GM19351 (cell line): ENCODE results near the gene HOXB6.

ENCODE experiments used
- ATAC-seq: cut with Tn5 transposase; IDR thresholded peaks from one replicate; pipeline ENCODE4 v1.9.1; 2021; ENCODE audit warnings: mild to moderate bottlenecking, moderate library complexity; ENCODE audit not compliant: unreplicated experiment

Gene HOXB6

GRCh38 chr17:48596000-48596734 lies 8.6 kb downstream of the HOXB6 start:
- no peak for ATAC-seq

DNA sequence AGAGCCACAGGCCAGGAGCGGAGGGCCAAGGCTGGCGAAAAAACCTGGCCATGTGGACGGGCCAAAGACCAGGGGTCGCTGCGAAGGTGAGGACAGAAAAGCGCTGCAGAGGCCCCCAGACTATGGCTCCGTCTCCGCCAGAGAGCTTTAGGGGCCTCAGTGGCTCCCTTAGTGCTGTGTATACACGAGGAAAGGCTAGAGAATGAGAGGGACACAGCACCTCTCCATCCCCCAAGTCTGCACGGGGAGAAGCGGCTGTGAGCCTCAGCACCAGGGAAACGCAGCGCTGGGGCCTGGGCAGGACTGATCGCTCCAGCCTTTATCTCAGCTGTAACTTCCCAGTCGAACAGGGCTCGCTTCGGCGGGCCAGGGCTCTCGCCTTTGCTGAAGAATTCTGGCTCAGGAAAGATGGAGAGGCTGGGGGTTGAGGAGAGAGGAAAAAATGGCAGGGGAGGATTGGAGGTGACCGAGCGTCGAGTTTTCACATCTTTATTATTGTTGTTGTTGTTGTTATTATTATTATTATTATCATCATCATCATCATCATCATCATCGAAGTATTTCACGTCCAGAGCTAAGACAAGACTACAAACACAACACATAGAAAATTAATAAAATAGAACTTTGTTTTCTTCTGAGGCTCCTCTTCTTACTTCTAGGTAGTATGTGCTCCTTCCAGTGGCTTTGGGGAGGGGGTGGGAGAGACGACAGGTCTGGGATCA lies 9.3 kb downstream of the HOXB6 start:
- ATAC-seq: no peak

- ATAC-seq: no peak
Observed at GRCh38 chr17:48594538-48595277, 10.1 kb downstream of the HOXB6 start.

GRCh38 chr17:48593840-48594537 lies 10.8 kb downstream of the HOXB6 start:
- no peak for ATAC-seq

DNA sequence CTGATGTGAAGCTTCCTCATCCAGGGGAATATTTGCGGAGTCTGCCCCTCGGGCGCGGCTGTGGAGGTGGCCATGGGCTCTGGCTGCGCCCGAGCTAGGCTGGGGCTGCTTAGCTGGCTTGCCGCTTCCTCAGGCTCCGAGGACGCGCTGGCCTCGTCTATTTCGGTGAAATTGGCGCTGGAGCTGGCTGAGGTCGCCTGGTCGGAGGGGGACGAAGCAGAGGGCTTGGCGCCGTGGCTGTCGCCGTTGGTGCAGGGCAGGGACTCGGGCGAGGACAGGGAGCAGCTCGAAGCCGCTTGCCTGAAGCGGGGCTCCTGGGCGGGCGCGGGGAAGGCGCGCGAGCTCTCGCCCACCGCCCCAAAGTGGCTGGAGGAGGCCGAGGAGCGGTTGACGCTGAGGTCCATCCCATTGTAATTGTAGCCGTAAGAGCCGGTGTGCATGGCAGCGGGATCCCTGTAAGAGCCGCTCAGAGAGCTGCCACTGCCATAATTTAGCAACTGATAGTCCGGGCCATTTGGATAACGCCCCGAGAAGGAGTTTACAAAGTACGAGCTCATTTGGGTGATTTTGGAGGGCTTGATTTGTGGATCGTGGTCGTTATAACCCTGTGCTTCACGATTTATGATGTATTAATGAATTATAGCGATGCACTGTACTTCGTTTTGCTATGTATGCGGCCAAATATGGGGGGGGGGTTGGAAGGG lies 11.5 kb downstream of the HOXB6 start, which contains the start of gene HOXB5:
Gene HOXB5 (minus strand): TSS at position 654 of the 704 bp plus-strand sequence. CDS start 97 bp downstream, at position 557.
- ATAC-seq: no peak

- ATAC-seq: no peak
Observed at GRCh38 chr17:48592577-48592976, 12.2 kb downstream of the HOXB6 start.

- ATAC-seq: no peak
Observed at GRCh38 chr17:48592057-48592514, 12.7 kb downstream of the HOXB6 start.

GRCh38 chr17:48591255-48592056 lies 13.3 kb downstream of the HOXB6 start:
- no peak for ATAC-seq

- no peak for ATAC-seq
Observed at GRCh38 chr17:48590607-48591161, 14.1 kb downstream of the HOXB6 start.

DNA sequence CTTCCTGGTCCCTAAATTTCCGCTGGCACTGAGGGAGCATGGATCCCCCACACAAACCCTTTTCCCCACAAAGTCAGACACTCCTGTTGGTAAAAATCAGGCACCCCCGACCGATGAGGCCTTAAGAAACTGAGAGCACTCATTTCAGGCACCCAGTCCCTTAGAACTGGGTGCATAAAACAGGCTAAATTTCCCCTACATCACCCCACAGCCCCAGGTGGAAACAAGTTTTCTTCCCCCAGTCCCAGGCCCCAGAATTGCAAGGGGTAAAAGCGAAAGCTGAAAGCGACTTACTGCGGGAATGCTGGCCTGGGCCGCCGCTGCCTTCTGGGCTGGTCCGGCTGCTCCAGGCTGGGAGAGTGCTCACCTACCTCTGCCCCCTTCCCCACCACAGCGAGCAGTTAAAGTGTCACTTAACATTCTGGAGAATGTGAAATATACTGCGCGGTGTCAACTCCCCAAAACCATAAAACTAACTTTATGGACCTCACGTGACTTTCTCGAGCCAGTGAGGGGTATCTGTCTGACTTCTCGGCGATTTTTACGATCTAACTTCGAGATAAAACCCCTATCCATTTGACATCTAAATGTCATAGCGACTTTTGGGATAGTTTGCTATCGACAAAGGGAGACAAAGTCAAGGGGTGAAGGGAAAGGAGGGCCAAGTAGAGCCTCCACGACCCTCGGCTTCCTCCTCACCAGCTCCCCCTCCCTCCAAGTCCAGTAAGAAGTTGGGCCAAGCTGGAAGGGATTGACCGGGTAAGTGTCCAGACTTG lies 14.8 kb downstream of the HOXB6 start, which contains the start of gene HOXB3:
Gene HOXB3 (minus strand): TSS at position 411 of the 776 bp plus-strand sequence. CDS start 37,767 bp downstream, outside the sequence.
- no peak for ATAC-seq

GRCh38 chr17:48589060-48589830 lies 15.5 kb downstream of the HOXB6 start:
- ATAC-seq: no peak

- no peak for ATAC-seq
Observed at GRCh38 chr17:48588528-48588927, 16.3 kb downstream of the HOXB6 start.

- ATAC-seq: no peak
Observed at GRCh38 chr17:48588074-48588415, 16.7 kb downstream of the HOXB6 start.

DNA sequence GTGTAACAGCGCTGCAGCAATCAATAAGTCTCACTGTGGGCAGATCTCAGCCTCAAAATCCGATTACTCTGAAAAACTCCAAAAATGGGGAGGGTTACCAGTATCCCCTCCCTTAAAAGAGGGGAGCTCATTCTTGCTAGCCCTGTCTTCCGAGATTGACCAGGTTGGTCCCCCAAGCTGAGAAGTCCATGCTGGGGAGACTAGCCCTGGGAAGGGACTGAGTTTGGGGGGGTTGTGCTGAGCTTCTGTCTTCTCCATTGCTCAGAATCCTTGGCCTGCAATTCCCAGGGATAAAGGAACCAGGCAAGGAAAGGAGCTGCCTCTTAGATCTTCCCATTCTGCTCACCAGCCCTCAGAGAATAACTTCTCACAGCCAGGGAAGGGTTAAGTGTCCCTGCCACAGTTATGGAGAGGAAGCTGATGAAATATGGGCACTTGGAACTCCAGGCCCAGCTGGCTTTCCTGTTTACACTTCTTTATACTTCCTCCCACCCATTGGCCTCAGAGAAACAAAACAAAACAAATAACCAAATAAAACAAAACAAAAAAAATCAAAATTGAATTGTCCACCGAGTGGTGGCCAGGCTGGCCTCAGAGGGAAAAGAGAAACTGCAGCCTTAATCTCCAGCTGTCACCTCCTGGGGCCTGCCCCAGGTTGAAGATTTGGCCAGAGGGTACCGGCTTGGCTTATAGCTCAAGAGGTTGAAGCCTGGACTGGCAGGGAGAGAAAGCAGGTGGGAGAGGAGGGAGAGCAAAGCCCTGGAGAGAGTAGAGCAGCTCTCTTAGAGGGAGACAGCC lies 17.3 kb downstream of the HOXB6 start:
- ATAC-seq: no peak

DNA sequence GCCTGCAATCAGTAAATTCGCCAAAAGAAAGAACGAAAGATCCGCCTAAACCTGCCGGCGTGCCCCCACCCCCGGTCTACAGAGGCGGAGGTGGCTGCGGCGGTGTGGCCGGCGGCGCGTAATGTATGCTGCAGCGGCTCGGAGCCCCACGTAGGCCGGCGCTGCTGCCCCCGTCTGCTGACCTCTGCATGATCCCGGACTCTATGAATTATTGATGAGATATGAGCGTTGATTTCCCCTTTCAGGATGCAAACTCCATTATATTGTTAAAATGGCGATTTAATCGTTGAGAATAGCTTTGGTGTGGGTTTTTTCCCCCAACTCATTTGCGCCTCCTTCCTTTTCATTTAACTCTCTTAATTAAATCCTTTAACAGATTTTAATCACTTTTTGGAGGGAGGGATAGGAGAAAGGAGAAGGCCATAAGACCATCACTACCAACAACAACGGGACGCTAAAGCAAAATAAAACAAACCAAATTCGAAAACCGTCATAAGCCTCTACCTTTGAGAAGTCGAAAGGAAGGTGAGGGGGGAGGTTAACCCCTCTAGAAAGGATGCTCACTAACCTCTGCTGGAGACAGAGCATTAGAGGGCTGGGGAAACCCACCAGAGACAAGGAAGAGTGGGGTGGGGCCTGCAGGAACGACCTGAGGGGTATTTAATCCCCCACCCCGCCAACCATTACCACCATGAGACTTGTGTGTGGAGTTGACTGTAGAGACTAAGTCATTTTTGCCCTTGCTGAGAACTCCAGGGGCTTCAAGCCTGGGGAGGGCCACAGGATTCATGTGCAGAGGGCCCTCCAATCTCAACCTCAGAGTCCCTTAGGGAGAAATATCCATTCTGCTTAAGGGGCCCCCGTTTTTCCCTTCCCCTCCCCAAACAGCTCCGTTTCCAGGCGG lies 18.2 kb downstream of the HOXB6 start:
- ATAC-seq: no peak
